ENCODE results near the gene PSMA3. TPM values are rescaled to one million over a fixed set of nuclear protein-coding genes. Genes with fewer than 3 reads are reported as not detected.

PSMA3 gene
- total and polyA plus RNA-seq, 2 of the 8 experiments (the other 6 are each of a cell fraction or from before 2014, with no cell fraction given), result 285 to 507 TPM

- no peak for TF ChIP-seq CHD1 (IDR thresholded peaks at IDR 0.05; ENCODE audit: low read depth, low read length)
- no peak for TF ChIP-seq NRF1 (IDR thresholded peaks at IDR 0.05; ENCODE audit: low read depth, low read length)
- TF ChIP-seq BACH1 (IDR thresholded peaks at IDR 0.05; ENCODE audit: low read length), result no peak; the same call in 1 of the 2 replicates
- TF ChIP-seq, protein P1, sequence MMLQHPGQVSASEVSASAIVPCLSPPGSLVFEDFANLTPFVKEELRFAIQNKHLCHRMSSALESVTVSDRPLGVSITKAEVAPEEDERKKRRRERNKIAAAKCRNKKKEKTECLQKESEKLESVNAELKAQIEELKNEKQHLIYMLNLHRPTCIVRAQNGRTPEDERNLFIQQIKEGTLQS (IDR thresholded peaks at IDR 0.05; ENCODE audit: insufficient read depth, low read depth, low read length), result no peak
- TF ChIP-seq POLR2AphosphoS5 (IDR thresholded peaks at IDR 0.05; ENCODE audit: low read depth, low read length), result peak; percentile 85
Measured at GRCh38 chr14:58199726-58200479, 44.7 kb upstream of the PSMA3 start, which contains the start of gene ACTR10 (continued).
